Tibial nerve (tissue), 4 donors: ENCODE measurements around the gene HSDL2.

ENCODE experiments used
- EP300 ChIP-seq, 2 donors: sonication (generic); formaldehyde crosslinking; IDR thresholded peaks; one replicate each; pipeline ENCODE4 v1.6.1; 2017; ENCODE audit warnings: antibody characterized with exemption in 2 of 2, mild to moderate bottlenecking in 1 of 2
- POLR2A ChIP-seq, 2 donors: fragments of 450-650 bp; IDR thresholded peaks; one replicate each; pipeline ENCODE4 v1.6.1; 2017; ENCODE audit warnings: antibody characterized with exemption in 2 of 2, mild to moderate bottlenecking in 2 of 2, moderate library complexity in 2 of 2
- TF ChIP-seq, protein P1 (sequence below), 5 experiments: fragments of 200-600 bp in 3 of 5; fragments of 450-650 bp in 2 of 5; sonication (generic) in 3 of 5; IDR thresholded peaks; one replicate each; pipeline ENCODE4 v1.5.1; 2016 to 2019; ENCODE audit warnings: antibody characterized with exemption in 5 of 5, mild to moderate bottlenecking in 3 of 5, moderate library complexity in 2 of 5

DNA sequence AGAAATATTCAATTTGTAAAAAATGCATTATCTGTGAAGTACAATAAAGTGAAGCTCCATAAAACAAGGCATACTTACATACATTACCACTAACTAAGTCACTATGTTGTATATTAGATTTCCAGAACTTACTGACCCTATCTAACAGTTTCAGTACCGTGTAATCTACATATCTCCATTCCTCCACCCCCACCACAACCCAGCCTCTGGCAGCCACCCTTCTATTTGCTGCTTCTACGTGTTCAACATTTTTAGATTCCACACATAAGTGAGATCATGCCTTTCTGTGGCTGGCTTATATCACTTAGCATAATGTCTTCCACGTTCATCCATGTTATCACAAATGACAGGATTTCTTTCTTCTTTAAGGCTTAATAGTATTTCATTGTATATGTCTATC, 15.1 kb upstream of the HSDL2 start:
- TF ChIP-seq, protein P1, sequence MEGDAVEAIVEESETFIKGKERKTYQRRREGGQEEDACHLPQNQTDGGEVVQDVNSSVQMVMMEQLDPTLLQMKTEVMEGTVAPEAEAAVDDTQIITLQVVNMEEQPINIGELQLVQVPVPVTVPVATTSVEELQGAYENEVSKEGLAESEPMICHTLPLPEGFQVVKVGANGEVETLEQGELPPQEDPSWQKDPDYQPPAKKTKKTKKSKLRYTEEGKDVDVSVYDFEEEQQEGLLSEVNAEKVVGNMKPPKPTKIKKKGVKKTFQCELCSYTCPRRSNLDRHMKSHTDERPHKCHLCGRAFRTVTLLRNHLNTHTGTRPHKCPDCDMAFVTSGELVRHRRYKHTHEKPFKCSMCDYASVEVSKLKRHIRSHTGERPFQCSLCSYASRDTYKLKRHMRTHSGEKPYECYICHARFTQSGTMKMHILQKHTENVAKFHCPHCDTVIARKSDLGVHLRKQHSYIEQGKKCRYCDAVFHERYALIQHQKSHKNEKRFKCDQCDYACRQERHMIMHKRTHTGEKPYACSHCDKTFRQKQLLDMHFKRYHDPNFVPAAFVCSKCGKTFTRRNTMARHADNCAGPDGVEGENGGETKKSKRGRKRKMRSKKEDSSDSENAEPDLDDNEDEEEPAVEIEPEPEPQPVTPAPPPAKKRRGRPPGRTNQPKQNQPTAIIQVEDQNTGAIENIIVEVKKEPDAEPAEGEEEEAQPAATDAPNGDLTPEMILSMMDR (IDR thresholded peaks at IDR 0.05), result no peak
- TF ChIP-seq POLR2A (IDR thresholded peaks at IDR 0.05) (no peak), EP300 (IDR thresholded peaks at IDR 0.05) (no peak)
